ENCODE measurements around the gene FBH1.
"Not testable (repeated sequence)": the region's sequence is repeated elsewhere in the genome, so short reads cannot be mapped to it uniquely, and the experiment has no call there.

FBH1 gene

GRCh38 chr10:5956146-5956936 is 66.3 kb downstream of the FBH1 start:
- H3K4me3 ChIP-seq (ENCODE audit: low read depth, low read length): no peak overlapping the region
- no peak for TF ChIP-seq CTCF (IDR thresholded peaks at IDR 0.05; ENCODE audit: low read depth, low read length)

- no peak overlapping the region for H3K4me3 ChIP-seq (ENCODE audit: low read depth, low read length)
- no peak for TF ChIP-seq CTCF (IDR thresholded peaks at IDR 0.05; ENCODE audit: low read depth, low read length)
These were observed 68.0 kb downstream of the FBH1 start for GRCh38 chr10:5958077-5958476.

GRCh38 chr10:5958675-5959074 is 68.6 kb downstream of the FBH1 start:
- no peak overlapping the region for H3K4me3 ChIP-seq (ENCODE audit: low read depth, low read length)
- no peak for TF ChIP-seq CTCF (IDR thresholded peaks at IDR 0.05; ENCODE audit: low read depth, low read length)

- H3K4me3 ChIP-seq (ENCODE audit: low read depth, low read length): no peak overlapping the region
- no peak for TF ChIP-seq CTCF (IDR thresholded peaks at IDR 0.05; ENCODE audit: low read depth, low read length)
These were observed 69.1 kb downstream of the FBH1 start for GRCh38 chr10:5959142-5959541.

GRCh38 chr10:5959581-5960069 is 69.6 kb downstream of the FBH1 start:
- H3K4me3 ChIP-seq (ENCODE audit: low read depth, low read length): no peak overlapping the region
- no peak for TF ChIP-seq CTCF (IDR thresholded peaks at IDR 0.05; ENCODE audit: low read depth, low read length)

- no peak overlapping the region for H3K4me3 ChIP-seq (ENCODE audit: low read depth, low read length)
- no peak for TF ChIP-seq CTCF (IDR thresholded peaks at IDR 0.05; ENCODE audit: low read depth, low read length)
These were observed 70.3 kb downstream of the FBH1 start for GRCh38 chr10:5960070-5960972.

- not testable (repeated sequence) for H3K4me3 ChIP-seq (ENCODE audit: low read depth, low read length)
These were observed 70.9 kb downstream of the FBH1 start for GRCh38 chr10:5960973-5961275.
